Uterus (tissue), 4 donors: ENCODE measurements around the gene RRBP1. TPM values are rescaled to one million over a fixed set of nuclear protein-coding genes. Genes with fewer than 3 reads are reported as not detected.
A peak's percentile ranks its signal among the peaks of the same experiment; 100 is the strongest.
"Not testable (repeated sequence)": the region's sequence is repeated elsewhere in the genome, so short reads cannot be mapped to it uniquely, and the experiment has no call there.

ENCODE experiments used
- DNase-seq, 2 donors: peaks; one replicate each; pipeline ENCODE4 v3.0.0-alpha.2; 2019 to 2020
- H3K27ac ChIP-seq, 2 donors: fragments of 200-600 bp; sonication (generic); 1 replicate in 1 of 2; 2 replicates in 1 of 2; pipeline ENCODE4 v1.5.1; 2016 to 2018
- H3K27me3 ChIP-seq, 2 donors: fragments of 200-600 bp; sonication (generic); one replicate each; pipeline ENCODE4 v1.5.1; 2018 to 2019; ENCODE audit warnings: control low read depth in 1 of 2
- H3K36me3 ChIP-seq, 2 donors: fragments of 200-600 bp; sonication (generic); one replicate each; pipeline ENCODE4 v1.5.1; 2019; ENCODE audit warnings: control low read depth in 1 of 2
- H3K4me1 ChIP-seq, 2 donors: fragments of 200-600 bp; sonication (generic); one replicate each; pipeline ENCODE4 v1.5.1; 2018 to 2019; ENCODE audit warnings: control low read depth in 1 of 2
- H3K4me3 ChIP-seq, 2 donors: fragments of 200-600 bp; sonication (generic); 1 replicate in 1 of 2; 2 replicates in 1 of 2; pipeline ENCODE4 v1.5.1; 2018 to 2019; ENCODE audit warnings: mild to moderate bottlenecking in 1 of 2
- H3K9me3 ChIP-seq, 2 donors: fragments of 200-600 bp; sonication (generic); one replicate each; pipeline ENCODE4 v1.5.1; 2019; ENCODE audit warnings: control low read depth in 1 of 2
- POLR2A ChIP-seq, 2 donors: fragments of 450-650 bp; IDR thresholded peaks; one replicate each; pipeline ENCODE4 v1.6.1; 2016; ENCODE audit warnings: antibody characterized with exemption in 2 of 2, mild to moderate bottlenecking in 1 of 2, moderate library complexity in 1 of 2
- intact Hi-C: fragments of 100-400 bp; cut with DNase I; formaldehyde crosslinking; loops from one replicate; pipeline ENCODE4 v1.15.1; 2023; ENCODE audit warnings: low total_unique reads
- total RNA-seq, 4 donors: library from RNA; depleted of rRNA in 3 of 4; stranded (reverse); fragments of >200 nt in 3 of 4; gene quantifications; one replicate each; pipeline versions ENCODE4 v1.1.0 to v1.2.4, GENCODE V29; 2014 to 2023
- TF ChIP-seq, protein P1 (sequence below), 4 experiments: fragments of 200-600 bp in 2 of 4; fragments of 450-650 bp in 2 of 4; sonication (generic) in 2 of 4; IDR thresholded peaks; one replicate each; pipeline ENCODE4 v1.5.1; 2016 to 2019; ENCODE audit warnings: antibody characterized with exemption in 4 of 4, mild to moderate bottlenecking in 2 of 4, moderate library complexity in 1 of 4
- donor health status: DM: yes; HTN: yes; CAD: no.

Gene RRBP1
- total RNA-seq, 4 donors from 2014 or later = 13.2 to 172 (median 96.9) TPM

DNA sequence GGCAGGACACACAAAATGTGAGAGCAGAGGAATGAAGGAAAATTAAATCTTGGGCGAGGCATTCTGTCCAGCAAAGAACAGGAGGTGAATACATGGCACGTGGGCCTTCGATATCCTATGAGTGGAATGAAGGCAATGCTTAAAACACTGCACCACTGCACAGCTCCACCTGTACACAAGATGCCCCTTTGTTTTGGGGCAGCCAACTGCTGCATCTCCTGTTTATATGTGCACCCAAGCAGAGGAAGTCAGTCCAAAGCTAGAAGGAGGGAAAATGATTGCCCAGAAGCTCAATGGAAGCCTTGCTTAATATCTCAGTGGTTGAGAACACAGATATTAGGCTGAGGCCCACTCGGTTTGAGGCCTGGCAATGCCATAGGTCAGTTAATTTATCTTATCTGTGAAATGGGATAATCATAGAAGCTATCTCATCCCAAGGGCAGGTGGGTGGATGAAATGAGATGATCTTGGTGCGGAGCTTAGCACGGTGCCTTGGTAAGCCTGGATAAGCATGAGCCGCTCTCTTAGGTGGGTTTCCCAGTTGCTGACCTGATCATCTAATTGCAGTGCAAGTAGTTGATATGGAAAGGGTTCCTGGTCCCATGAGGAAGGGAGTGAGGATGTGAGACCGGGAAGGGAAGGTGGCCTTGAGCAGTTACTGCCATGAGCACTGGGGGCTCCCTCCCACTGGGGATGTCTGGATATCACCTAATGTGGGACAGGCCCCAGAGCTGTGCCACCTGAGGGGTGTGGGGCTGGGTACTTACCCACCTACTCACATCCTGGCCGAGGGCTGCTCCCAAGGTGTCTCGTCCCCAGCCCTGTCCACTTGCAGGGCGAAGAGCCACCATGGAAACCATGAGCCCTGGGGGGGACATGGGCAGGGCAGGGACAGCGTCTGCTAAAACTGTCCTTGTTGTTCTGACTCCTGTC, 27.6 kb upstream of the RRBP1 start:
- DNase-seq = no peak
- Histone ChIP-seq H3K27me3 (no peaks in the 10 kb centered on the region), H3K4me3 (no peak overlapping the region), H3K27ac (peak overlapping the region in 1 of 2 donors; percentile 57), H3K9me3 (no peaks in the 10 kb centered on the region), H3K36me3 (no peaks in the 10 kb centered on the region), H3K4me1 (no peaks in the 10 kb centered on the region)
- intact Hi-C loops = no loop called here
- no peak for TF ChIP-seq POLR2A (IDR thresholded peaks at IDR 0.05)
- TF ChIP-seq, protein P1, sequence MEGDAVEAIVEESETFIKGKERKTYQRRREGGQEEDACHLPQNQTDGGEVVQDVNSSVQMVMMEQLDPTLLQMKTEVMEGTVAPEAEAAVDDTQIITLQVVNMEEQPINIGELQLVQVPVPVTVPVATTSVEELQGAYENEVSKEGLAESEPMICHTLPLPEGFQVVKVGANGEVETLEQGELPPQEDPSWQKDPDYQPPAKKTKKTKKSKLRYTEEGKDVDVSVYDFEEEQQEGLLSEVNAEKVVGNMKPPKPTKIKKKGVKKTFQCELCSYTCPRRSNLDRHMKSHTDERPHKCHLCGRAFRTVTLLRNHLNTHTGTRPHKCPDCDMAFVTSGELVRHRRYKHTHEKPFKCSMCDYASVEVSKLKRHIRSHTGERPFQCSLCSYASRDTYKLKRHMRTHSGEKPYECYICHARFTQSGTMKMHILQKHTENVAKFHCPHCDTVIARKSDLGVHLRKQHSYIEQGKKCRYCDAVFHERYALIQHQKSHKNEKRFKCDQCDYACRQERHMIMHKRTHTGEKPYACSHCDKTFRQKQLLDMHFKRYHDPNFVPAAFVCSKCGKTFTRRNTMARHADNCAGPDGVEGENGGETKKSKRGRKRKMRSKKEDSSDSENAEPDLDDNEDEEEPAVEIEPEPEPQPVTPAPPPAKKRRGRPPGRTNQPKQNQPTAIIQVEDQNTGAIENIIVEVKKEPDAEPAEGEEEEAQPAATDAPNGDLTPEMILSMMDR (IDR thresholded peaks at IDR 0.05) = no peak

DNA sequence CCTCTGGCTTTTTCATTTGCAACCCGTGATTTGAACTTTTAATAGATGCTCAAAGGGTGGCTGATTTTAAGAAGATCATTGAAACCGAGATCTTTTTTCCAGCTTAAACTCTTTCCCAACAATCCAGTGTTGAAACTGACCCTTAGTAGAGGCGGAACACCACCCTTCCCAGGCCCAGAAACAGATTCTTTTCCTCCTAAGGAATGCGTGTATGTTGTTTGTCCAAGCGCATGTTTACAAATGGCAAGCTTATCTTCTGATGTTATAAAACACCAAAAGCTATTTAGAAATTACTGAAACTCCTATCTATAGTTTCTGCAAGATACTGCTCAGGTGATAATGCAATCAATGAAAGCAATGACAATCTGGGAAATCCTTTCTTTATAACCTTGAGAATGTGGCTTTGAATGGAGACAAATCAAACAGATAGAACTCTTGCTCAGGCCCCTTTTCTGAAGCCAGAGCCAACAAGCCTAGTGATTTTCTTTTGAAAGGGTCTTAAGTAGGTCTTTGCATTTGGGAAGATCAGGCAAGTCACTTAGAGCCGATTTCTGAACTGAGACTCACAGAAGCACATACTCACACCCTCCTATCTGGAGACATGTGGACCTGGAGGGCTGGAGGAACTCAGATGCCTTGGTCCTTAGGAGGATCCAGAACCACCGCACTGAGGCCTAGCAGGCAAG, 26.8 kb upstream of the RRBP1 start:
- intact Hi-C loops = no loop called here
- TF ChIP-seq, protein P1 (IDR thresholded peaks at IDR 0.05) = no peak
- TF ChIP-seq POLR2A (IDR thresholded peaks at IDR 0.05) = no peak
- Histone ChIP-seq H3K4me1 (no peaks in the 10 kb centered on the region), H3K4me3 (no peak overlapping the region), H3K27ac (no peak overlapping the region), H3K9me3 (no peaks in the 10 kb centered on the region), H3K36me3 (no peaks in the 10 kb centered on the region), H3K27me3 (no peaks in the 10 kb centered on the region)
- no peak for DNase-seq

DNA sequence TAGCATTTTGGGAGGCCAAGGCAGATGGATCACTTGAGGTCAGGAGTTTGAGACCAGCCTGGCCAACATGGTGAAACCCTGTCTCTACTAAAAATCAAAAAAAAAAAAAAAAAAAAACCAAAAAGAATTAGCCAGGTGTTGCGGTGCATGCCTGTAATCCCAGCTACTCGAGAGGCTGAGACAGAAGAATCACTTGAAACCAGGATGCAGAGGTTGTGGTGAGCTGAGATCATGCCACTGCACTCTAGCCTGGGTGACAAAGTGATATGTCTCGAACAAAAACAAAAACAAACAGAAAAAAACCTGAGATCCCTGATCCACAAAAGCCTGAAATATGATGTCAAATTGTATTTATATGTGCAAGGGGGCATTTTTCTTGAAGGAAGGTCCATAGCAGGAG, 25.9 kb upstream of the RRBP1 start:
- intact Hi-C loops, H3K4me1 ChIP-seq, H3K4me3 ChIP-seq, H3K27me3 ChIP-seq, H3K27ac ChIP-seq, H3K36me3 ChIP-seq, H3K9me3 ChIP-seq, DNase-seq: not testable (repeated sequence)

DNA sequence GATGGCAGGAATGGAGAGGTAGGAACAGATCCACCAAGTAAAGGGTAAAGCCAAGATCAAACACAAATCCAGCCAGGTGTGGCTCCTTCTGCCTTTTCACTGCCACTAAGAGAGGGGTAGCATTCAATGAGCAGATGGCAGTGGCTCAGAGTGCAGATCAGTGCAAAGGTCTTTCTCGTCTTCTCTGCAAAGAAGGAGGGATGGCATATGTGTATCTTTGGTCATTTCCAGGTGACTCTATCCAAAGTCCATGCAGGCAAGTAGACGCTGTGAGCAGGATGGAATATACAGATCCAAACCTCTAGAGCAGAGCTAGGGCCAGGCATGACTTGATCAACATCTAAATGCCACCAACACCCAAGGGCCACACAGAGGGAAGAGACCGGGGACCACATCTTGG, 24.6 kb upstream of the RRBP1 start:
- Histone ChIP-seq H3K27ac (no peak overlapping the region), H3K4me1 (no peaks in the 10 kb centered on the region), H3K4me3 (no peak overlapping the region), H3K36me3 (no peaks in the 10 kb centered on the region), H3K27me3 (no peaks in the 10 kb centered on the region), H3K9me3 (no peaks in the 10 kb centered on the region)
- TF ChIP-seq, protein P1 (IDR thresholded peaks at IDR 0.05) = no peak
- TF ChIP-seq POLR2A (IDR thresholded peaks at IDR 0.05) = no peak
- no peak for DNase-seq
- intact Hi-C loops = no loop called here

DNA sequence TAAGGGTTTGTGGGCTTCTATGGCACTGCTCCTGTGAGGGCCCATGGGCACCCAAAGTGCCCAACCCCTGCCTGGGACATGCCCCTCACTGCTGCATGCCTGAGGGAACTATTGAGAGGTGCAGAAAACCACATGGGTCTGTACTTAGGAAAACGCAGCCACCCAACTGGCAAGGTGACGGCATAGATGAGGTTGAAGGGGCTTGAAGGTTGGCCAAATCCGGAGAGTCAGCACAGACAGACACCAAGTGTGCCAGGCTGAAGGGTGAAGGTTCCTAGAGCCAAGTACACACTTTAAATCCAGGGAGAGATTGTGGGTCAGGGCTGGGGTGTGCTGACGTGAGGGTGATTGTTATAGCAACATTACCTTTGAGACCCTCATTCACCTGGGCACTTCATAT, 23.9 kb upstream of the RRBP1 start:
- Histone ChIP-seq H3K27ac (no peak overlapping the region), H3K9me3 (no peaks in the 10 kb centered on the region), H3K4me3 (no peak overlapping the region), H3K4me1 (no peaks in the 10 kb centered on the region), H3K36me3 (no peaks in the 10 kb centered on the region), H3K27me3 (no peaks in the 10 kb centered on the region)
- no peak for DNase-seq
- TF ChIP-seq, protein P1 (IDR thresholded peaks at IDR 0.05) = no peak
- no peak for TF ChIP-seq POLR2A (IDR thresholded peaks at IDR 0.05)
- intact Hi-C loops = no loop called here
